Stimulated activated CD4-positive, alpha-beta T cell treated with anti-CD3 and anti-CD28 coated beads, TNF-alpha, amount 100 ng/mL, for 24 hours (primary cell): ENCODE data around the gene KRT33A.

ENCODE experiments used
- DNase-seq, 3 experiments: peaks; one replicate each; pipeline ENCODE4 v3.0.0-alpha.2; 2020; ENCODE audit warnings: low read depth in 3 of 3

KRT33A gene

GRCh38 chr17:41302981-41303380 is 47.6 kb downstream of the KRT33A start:
- DNase-seq = no peak

GRCh38 chr17:41301916-41302901 is 48.4 kb downstream of the KRT33A start, which contains the start of gene KRTAP29-1:
KRTAP29-1 (minus strand) TSS chr17:41302851; CDS start chr17:41302851, 0 bp downstream.
- DNase-seq = no peak

GRCh38 chr17:41301204-41301790 is 49.3 kb downstream of the KRT33A start:
- no peak for DNase-seq

- DNase-seq = no peak
Observed at GRCh38 chr17:41298458-41299135, 52.0 kb downstream of the KRT33A start.

- DNase-seq = no peak
Observed at GRCh38 chr17:41296846-41297245, 53.8 kb downstream of the KRT33A start.
